Measurements from ENCODE around the gene PTCH2. TPM values are rescaled to one million over a fixed set of nuclear protein-coding genes. Genes with fewer than 3 reads are reported as not detected.
A peak's percentile ranks its signal among the peaks of the same experiment; 100 is the strongest.

PTCH2 gene
- total RNA-seq, 3 donors from 2014 or later: 0.32 to 2.2 (median 1.3) TPM

GRCh38 chr1:44778705-44779576, 64.1 kb downstream of the PTCH2 start:
- no peak overlapping the region for H3K4me3 ChIP-seq
- DNase-seq (ENCODE audit: low spot score in 2 of 2): no peak
- peaks cover 0 to 9% of the 10 kb centered on the region in 2 donors for H3K4me1 ChIP-seq
- H3K9me3 ChIP-seq: no peaks in the 10 kb centered on the region
- TF ChIP-seq POLR2AphosphoS5 (IDR thresholded peaks at IDR 0.05) (no peak), POLR2A (IDR thresholded peaks at IDR 0.05) (no peak)
- TF ChIP-seq, protein P1, sequence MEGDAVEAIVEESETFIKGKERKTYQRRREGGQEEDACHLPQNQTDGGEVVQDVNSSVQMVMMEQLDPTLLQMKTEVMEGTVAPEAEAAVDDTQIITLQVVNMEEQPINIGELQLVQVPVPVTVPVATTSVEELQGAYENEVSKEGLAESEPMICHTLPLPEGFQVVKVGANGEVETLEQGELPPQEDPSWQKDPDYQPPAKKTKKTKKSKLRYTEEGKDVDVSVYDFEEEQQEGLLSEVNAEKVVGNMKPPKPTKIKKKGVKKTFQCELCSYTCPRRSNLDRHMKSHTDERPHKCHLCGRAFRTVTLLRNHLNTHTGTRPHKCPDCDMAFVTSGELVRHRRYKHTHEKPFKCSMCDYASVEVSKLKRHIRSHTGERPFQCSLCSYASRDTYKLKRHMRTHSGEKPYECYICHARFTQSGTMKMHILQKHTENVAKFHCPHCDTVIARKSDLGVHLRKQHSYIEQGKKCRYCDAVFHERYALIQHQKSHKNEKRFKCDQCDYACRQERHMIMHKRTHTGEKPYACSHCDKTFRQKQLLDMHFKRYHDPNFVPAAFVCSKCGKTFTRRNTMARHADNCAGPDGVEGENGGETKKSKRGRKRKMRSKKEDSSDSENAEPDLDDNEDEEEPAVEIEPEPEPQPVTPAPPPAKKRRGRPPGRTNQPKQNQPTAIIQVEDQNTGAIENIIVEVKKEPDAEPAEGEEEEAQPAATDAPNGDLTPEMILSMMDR (IDR thresholded peaks at IDR 0.05): no peak
- H3K36me3 ChIP-seq: no peaks in the 10 kb centered on the region
- intact Hi-C loops (cut with DNase I; ENCODE audit: low total_unique reads): no loop called here
- H3K27ac ChIP-seq: no peak overlapping the region
- H3K27me3 ChIP-seq: no peaks in the 10 kb centered on the region

- DNase-seq (ENCODE audit: low spot score in 2 of 2): no peak
- H3K4me3 ChIP-seq: peak overlapping the region in 1 of 3 donors; percentile 85
These were observed 65.0 kb downstream of the PTCH2 start for GRCh38 chr1:44777969-44778635.

GRCh38 chr1:44777547-44777946, 65.5 kb downstream of the PTCH2 start:
- peak overlapping the region in 1 of 3 donors; percentile 85 for H3K4me3 ChIP-seq
- H3K4me1 ChIP-seq: peaks cover 0 to 5% of the 10 kb centered on the region in 2 donors
- no peak for TF ChIP-seq POLR2AphosphoS5 (IDR thresholded peaks at IDR 0.05)
- no peak for TF ChIP-seq POLR2A (IDR thresholded peaks at IDR 0.05)
- TF ChIP-seq, protein P1 (IDR thresholded peaks at IDR 0.05): no peak
- H3K9me3 ChIP-seq: no peaks in the 10 kb centered on the region
- no peak for DNase-seq (ENCODE audit: low spot score in 2 of 2)
- H3K27me3 ChIP-seq: no peaks in the 10 kb centered on the region
- intact Hi-C loops (cut with DNase I; ENCODE audit: low total_unique reads): loop anchor here (2.0 kb wide), 1 partner anchor 45 kb away; no protein-coding TSS in a partner anchor
- no peaks in the 10 kb centered on the region for H3K36me3 ChIP-seq
- H3K27ac ChIP-seq: peak overlapping the region; percentile 45 to 96

More at GRCh38 chr1:44777969-44778635, 65.0 kb downstream of the PTCH2 start:
- Histone ChIP-seq H3K27me3 (no peaks in the 10 kb centered on the region), H3K27ac (peak overlapping the region; percentile 45 to 96), H3K36me3 (no peaks in the 10 kb centered on the region), H3K4me1 (peaks cover 0 to 5% of the 10 kb centered on the region in 2 donors), H3K9me3 (no peaks in the 10 kb centered on the region)
- TF ChIP-seq POLR2AphosphoS5 (IDR thresholded peaks at IDR 0.05) (no peak), POLR2A (IDR thresholded peaks at IDR 0.05) (no peak)
- intact Hi-C loops (cut with DNase I; ENCODE audit: low total_unique reads): loop anchor here (2.0 kb wide), 1 partner anchor 45 kb away; no protein-coding TSS in a partner anchor

DNA sequence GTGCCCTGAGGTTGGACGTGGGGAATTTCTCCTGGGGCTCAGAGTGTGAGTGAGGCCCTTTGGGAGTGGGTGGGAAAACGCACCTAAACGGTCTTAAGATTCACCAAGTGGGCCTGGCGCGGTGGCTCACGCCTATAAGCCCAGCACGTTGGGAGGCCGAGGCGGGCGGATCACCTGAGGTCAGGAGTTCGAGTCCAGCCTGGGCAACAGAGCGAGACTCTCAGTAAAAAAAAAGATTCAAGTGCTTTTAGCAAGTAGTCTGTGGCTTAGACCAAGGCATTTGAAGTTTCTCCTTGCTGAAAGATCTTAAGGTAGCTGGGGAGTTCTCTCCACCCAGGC, 66.4 kb downstream of the PTCH2 start:
- H3K9me3 ChIP-seq: no peaks in the 10 kb centered on the region
- intact Hi-C loops (cut with DNase I; ENCODE audit: low total_unique reads): loop anchor here (2.0 kb wide), 1 partner anchor 44 kb away; no protein-coding TSS in a partner anchor
- H3K4me1 ChIP-seq: peaks cover 0 to 5% of the 10 kb centered on the region in 2 donors
- no peak for DNase-seq (ENCODE audit: low spot score in 2 of 2)
- H3K27me3 ChIP-seq: no peaks in the 10 kb centered on the region
- peak overlapping the region; percentile 96 to 99 for H3K27ac ChIP-seq
- H3K4me3 ChIP-seq: peak overlapping the region; percentile 81 to 87 (median 85)
- no peak for TF ChIP-seq POLR2AphosphoS5 (IDR thresholded peaks at IDR 0.05)
- no peak for TF ChIP-seq POLR2A (IDR thresholded peaks at IDR 0.05)
- TF ChIP-seq, protein P1 (IDR thresholded peaks at IDR 0.05): no peak
- H3K36me3 ChIP-seq: no peaks in the 10 kb centered on the region

GRCh38 chr1:44775930-44776729, 66.9 kb downstream of the PTCH2 start:
- Histone ChIP-seq H3K27ac (peak overlapping the region; percentile 96 to 99), H3K4me3 (peak overlapping the region; percentile 81 to 87 (median 85)), H3K27me3 (no peaks in the 10 kb centered on the region), H3K36me3 (no peaks in the 10 kb centered on the region), H3K9me3 (no peaks in the 10 kb centered on the region), H3K4me1 (peaks cover 0 to 5% of the 10 kb centered on the region in 2 donors)
- intact Hi-C loops (cut with DNase I; ENCODE audit: low total_unique reads): loop anchor here (2.0 kb wide), 1 partner anchor 43 kb away; no protein-coding TSS in a partner anchor
- TF ChIP-seq POLR2A (IDR thresholded peaks at IDR 0.05): no peak
- DNase-seq (ENCODE audit: low spot score in 2 of 2): no peak
